GM23248 (cell line): Measurements from ENCODE around the gene THUMPD3.

ENCODE experiments used
- EZH2 ChIP-seq: fragments of 200-600 bp; sonication (generic); IDR thresholded peaks from 2 replicates; pipeline ENCODE4 v1.6.1; 2018; ENCODE audit warnings: antibody characterized with exemption, mild to moderate bottlenecking; ENCODE audit not compliant: insufficient read depth, poor library complexity, severe bottlenecking
- EZH2phosphoT487 ChIP-seq: fragments of 200-600 bp; sonication (generic); IDR thresholded peaks from 2 replicates; pipeline ENCODE4 v1.6.1; 2018; ENCODE audit warnings: antibody characterized with exemption, moderate library complexity, mild to moderate bottlenecking, low read depth; ENCODE audit not compliant: insufficient read depth

- TF ChIP-seq EZH2 (no peak), EZH2phosphoT487 (no peak)
Observed at GRCh38 chr3:9327578-9327977, 35.3 kb upstream of the THUMPD3 start.
